HG03103 (cell line): ENCODE data around the gene MMUT.
"Not testable (repeated sequence)": the region's sequence is repeated elsewhere in the genome, so short reads cannot be mapped to it uniquely, and the experiment has no call there.

ENCODE experiments used
- ATAC-seq: cut with Tn5 transposase; IDR thresholded peaks from one replicate; pipeline ENCODE4 v1.9.1; 2021; ENCODE audit warnings: low read depth; ENCODE audit not compliant: unreplicated experiment

MMUT gene

DNA sequence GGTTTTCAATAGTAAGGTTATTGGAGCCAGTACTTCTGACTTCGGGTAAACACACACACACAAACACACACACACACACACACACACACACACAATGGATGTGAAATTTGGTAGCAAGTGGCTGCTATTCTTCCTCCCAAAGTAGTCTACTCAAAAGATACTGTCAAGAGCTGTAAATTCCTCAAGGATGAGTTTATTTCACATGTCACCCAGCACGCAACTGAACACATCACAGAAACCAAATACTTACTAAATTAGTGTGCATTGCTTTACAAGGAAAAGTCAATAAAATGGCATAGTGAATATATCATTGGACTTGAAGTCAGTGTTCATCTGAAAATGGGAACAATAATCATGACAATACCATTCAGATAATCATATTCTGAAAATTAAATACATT is 32.9 kb downstream of the MMUT start:
- ATAC-seq: no peak

DNA sequence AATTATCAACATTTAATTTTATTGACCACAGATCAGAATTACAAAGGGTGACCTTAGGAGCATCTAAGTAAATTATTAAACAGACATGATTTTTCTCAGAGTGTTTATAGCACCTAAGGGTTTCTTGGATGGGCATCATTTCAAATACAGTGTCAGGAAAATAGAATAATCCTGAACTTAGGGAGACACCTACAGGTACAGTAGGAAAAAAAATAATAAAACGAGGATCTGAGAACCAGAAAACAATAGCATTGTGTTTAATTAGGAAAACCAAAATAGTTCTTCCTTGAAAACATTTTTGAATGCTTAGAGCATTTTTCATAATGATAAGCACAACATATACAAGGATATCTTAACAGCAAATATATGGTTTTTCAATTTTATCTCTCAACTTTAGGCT is 39.2 kb downstream of the MMUT start:
- no peak for ATAC-seq

DNA sequence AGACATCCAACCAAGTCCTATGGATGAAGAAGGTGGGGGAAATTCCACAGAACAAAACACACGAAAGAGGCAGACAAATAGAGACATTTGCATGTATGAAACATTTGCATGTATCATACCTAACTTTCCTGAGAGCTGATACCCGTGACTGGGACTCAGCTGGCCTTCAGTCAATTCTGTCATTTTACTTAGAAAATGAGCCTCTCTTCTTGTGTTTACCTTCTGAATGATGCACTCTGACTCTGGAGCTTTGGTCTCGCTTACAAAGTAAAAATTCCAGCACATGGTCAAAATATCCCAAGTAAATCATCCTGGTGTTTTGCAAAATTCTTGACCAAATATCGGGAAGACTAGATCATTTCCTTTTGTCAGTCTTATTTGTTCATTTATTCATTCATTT is 46.9 kb downstream of the MMUT start:
- ATAC-seq: no peak

DNA sequence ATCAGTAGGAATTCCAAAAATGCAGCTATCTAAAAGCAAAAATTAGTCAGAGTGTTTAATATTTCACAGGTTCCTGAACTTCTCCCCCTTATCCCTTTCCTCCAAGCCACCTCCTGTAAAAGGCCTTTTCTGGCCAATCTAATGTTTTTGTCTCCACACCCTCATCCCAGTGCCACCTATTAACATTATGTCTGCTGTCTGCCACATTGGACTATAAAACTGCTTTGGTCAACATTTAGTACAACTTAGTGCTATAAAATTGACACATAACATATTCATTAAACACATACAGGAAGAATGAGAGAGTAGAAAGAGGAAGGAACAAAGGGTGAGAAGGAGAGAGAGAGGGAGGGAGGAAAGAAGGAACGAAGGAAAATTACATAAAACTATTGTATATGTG is 47.7 kb downstream of the MMUT start:
- no peak for ATAC-seq

GRCh38 chr6:49410564-49410963 is 52.5 kb downstream of the MMUT start:
- ATAC-seq: no peak

- peak; percentile 94 for ATAC-seq
These were observed 53.0 kb downstream of the MMUT start for GRCh38 chr6:49409951-49410542.

DNA sequence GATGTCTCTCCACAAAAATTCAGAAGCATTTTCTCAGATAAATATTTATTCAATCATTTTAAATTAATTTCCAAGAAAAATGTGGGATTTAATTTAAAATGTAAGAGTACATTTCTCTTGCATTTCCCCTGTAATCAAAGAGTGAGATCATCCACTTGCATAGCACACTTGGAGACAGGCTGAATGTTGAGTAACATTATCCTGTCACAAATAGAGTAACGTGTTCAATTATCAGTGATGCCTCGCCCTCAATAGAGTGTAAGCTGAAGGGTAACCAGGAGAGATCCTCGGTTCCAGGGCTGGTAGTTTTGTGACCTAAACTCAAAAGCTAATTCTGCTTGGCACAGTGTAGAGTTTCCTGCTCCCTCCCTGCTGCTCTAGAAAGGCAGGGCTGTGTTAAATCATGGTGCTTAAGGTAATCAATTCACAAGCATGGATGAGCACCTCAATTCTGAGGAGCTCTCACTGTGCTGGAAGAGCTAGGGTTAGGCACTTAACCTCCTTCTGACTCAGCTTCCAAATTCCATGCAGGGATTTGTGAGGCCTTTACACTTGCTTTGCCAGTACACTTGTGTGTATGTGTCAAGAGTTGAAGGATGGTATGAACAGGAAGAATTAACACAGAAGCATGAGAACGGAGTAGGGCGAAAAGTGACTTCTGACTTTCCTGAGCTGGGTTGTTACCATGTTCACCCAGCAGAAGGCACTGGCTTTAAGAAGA is 56.6 kb downstream of the MMUT start:
- no peak for ATAC-seq

GRCh38 chr6:49401063-49401462 is 62.0 kb downstream of the MMUT start:
- no peak for ATAC-seq

GRCh38 chr6:49386667-49387508 is 76.2 kb downstream of the MMUT start:
- ATAC-seq: not testable (repeated sequence)

DNA sequence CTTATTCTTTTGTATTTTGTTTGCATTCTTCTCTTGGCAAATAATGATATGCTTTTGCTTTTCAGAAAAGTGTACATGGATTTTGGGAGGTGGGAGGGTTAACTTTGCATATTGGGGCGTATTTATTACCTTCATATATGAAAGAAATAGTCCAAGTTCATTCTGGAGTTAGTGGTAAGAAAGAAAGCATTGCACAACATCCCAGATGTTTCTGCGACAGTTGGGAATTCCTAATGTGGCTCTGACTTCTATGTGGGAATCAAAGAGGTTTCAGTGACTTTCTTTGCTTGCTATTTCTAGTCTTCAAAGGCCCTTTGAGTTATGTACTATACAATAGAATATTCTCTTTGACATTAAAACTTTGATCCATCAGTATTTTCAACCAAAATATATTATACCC is 78.1 kb downstream of the MMUT start:
- no peak for ATAC-seq
